RPMI8226 (cell line): ENCODE results near the gene KRTAP10-12.

Experiments
- DNase-seq: peaks from one replicate; pipeline ENCODE4 v3.0.0-alpha.2; 2015

The KRTAP10-12 gene

GRCh38 chr21:44734841-44735240 lies 37.9 kb downstream of the KRTAP10-12 start:
- no peak for DNase-seq

GRCh38 chr21:44735821-44736220 lies 38.8 kb downstream of the KRTAP10-12 start:
- no peak for DNase-seq

- no peak for DNase-seq
Measured at GRCh38 chr21:44736291-44737004, 39.5 kb downstream of the KRTAP10-12 start.

- DNase-seq: peak; percentile 49
Measured at GRCh38 chr21:44737706-44738354, 40.9 kb downstream of the KRTAP10-12 start.

- no peak for DNase-seq
Measured at GRCh38 chr21:44738621-44739020, 41.6 kb downstream of the KRTAP10-12 start.

GRCh38 chr21:44739316-44739715 lies 42.3 kb downstream of the KRTAP10-12 start:
- no peak for DNase-seq

GRCh38 chr21:44740742-44741141 lies 43.8 kb downstream of the KRTAP10-12 start:
- DNase-seq: no peak

- no peak for DNase-seq
Measured at GRCh38 chr21:44741921-44742320, 44.9 kb downstream of the KRTAP10-12 start.

GRCh38 chr21:44742418-44743153 lies 45.6 kb downstream of the KRTAP10-12 start:
- peak; percentile 47 for DNase-seq
